Neural cell (in vitro differentiated cells): ENCODE measurements around the gene SLC66A1. TPM values are rescaled to one million over a fixed set of nuclear protein-coding genes. Genes with fewer than 3 reads are reported as not detected.

ENCODE experiments used
- H2AFZ ChIP-seq: fragments of 200-600, 300-800 bp; sonication (generic), shearing (Covaris generic); 2 replicates; pipeline ENCODE4 v1.6.0; 2014; ENCODE audit warnings: low read depth, mild to moderate bottlenecking, antibody characterized with exemption, low read length, moderate library complexity
- H3F3A ChIP-seq: fragments of 200-600 bp; shearing (Covaris generic); 2 replicates; pipeline ENCODE4 v1.6.1; 2016; ENCODE audit warnings: mild to moderate bottlenecking, moderate library complexity, mixed read lengths, antibody characterized with exemption, low read length; ENCODE audit not compliant: insufficient read depth, poor library complexity, severe bottlenecking
- H3K27ac ChIP-seq: fragments of 200-600, 300-800 bp; sonication (generic), shearing (Covaris generic); 2 replicates; pipeline ENCODE4 v1.5.1; 2014; ENCODE audit warnings: mild to moderate bottlenecking, low read length, moderate library complexity
- H3K27me3 ChIP-seq: fragments of 300-800, 200-600 bp; sonication (generic), shearing (Covaris generic); 2 replicates; pipeline ENCODE4 v1.6.0; 2014; ENCODE audit warnings: mild to moderate bottlenecking, low read depth, low read length, moderate library complexity; ENCODE audit not compliant: insufficient read depth
- H3K36me3 ChIP-seq: fragments of 300-800, 200-600 bp; sonication (generic), shearing (Covaris generic); 2 replicates; pipeline ENCODE4 v1.5.1; 2014; ENCODE audit warnings: mild to moderate bottlenecking, antibody characterized with exemption, low read length, moderate library complexity; ENCODE audit not compliant: insufficient read depth
- H3K4me2 ChIP-seq: fragments of 300-800, 200-600 bp; sonication (generic), shearing (Covaris generic); 2 replicates; pipeline ENCODE4 v1.6.0; 2014; ENCODE audit warnings: mild to moderate bottlenecking, low read length
- H3K4me3 ChIP-seq: fragments of 300-800, 200-600 bp; sonication (generic), shearing (Covaris generic); 2 replicates; pipeline ENCODE4 v1.5.1; 2014; ENCODE audit warnings: mild to moderate bottlenecking, low read length, moderate library complexity
- H3K79me2 ChIP-seq: fragments of 200-600 bp; shearing (Covaris generic); replicated peaks from 2 replicates; pipeline ENCODE4 v1.6.0; 2014; ENCODE audit warnings: mild to moderate bottlenecking, low read length, moderate library complexity; ENCODE audit not compliant: insufficient read depth
- H3K9ac ChIP-seq: fragments of 300-800, 200-600 bp; sonication (generic), shearing (Covaris generic); 2 replicates; pipeline ENCODE4 v1.6.1; 2016; ENCODE audit warnings: mild to moderate bottlenecking, low read length, mixed read lengths
- H3K9me2 ChIP-seq: fragments of 200-600 bp; shearing (Covaris generic); 2 replicates; pipeline ENCODE4 v1.6.1; 2016; ENCODE audit warnings: mild to moderate bottlenecking, low read length, mixed read lengths; ENCODE audit not compliant: insufficient read depth
- H3K9me3 ChIP-seq: fragments of 200-600, 300-800 bp; sonication (generic), shearing (Covaris generic); 2 replicates; pipeline ENCODE4 v1.6.1; 2016; ENCODE audit warnings: mild to moderate bottlenecking, mixed run types, low read length, moderate library complexity, mixed read lengths
- H4K20me1 ChIP-seq: fragments of 200-600 bp; shearing (Covaris generic); 2 replicates; pipeline ENCODE4 v1.6.1; 2016; ENCODE audit warnings: mild to moderate bottlenecking, mixed run types; ENCODE audit not compliant: insufficient read depth
- EP300 ChIP-seq: fragments of 450-650 bp; conservative IDR thresholded peaks from 2 replicates; pipeline ENCODE4 v1.6.1; 2014; ENCODE audit warnings: antibody characterized with exemption, mild to moderate bottlenecking, moderate library complexity; ENCODE audit not compliant: poor library complexity, severe bottlenecking
- EZH2 ChIP-seq: fragments of 200-600, 300-800 bp; shearing (Covaris generic), sonication (generic); IDR thresholded peaks from 2 replicates; pipeline ENCODE4 v1.6.1; 2014; ENCODE audit warnings: antibody characterized with exemption, low read length, borderline replicate concordance, mild to moderate bottlenecking; ENCODE audit not compliant: insufficient read depth, poor library complexity, severe bottlenecking
- MXI1 ChIP-seq: fragments of 450-650 bp; conservative IDR thresholded peaks from 2 replicates; pipeline ENCODE4 v1.6.1; 2014; ENCODE audit warnings: antibody characterized with exemption, mild to moderate bottlenecking; ENCODE audit not compliant: poor library complexity, severe bottlenecking
- POLR2AphosphoS5 ChIP-seq: IDR thresholded peaks from 2 replicates; pipeline ENCODE4 v1.6.1; 2012
- RAD21 ChIP-seq: fragments of 450-650 bp; conservative IDR thresholded peaks from 2 replicates; pipeline ENCODE4 v1.6.1; 2014; ENCODE audit warnings: antibody characterized with exemption, mild to moderate bottlenecking, moderate library complexity
- SMC3 ChIP-seq: fragments of 450-650 bp; conservative IDR thresholded peaks from 2 replicates; pipeline ENCODE4 v1.6.1; 2014; ENCODE audit warnings: antibody characterized with exemption, mild to moderate bottlenecking, moderate library complexity; ENCODE audit not compliant: poor library complexity
- TAF1 ChIP-seq: IDR thresholded peaks from 2 replicates; pipeline ENCODE4 v1.6.1; 2012; ENCODE audit warnings: low read depth
- polyA plus RNA-seq: library from polyadenylated mRNA; depleted of rRNA; stranded (reverse); fragments of >200 nt; gene quantifications from 2 replicates; pipeline ENCODE4 v1.2.3, GENCODE V29; 2014
- TF ChIP-seq, protein P1 (sequence below): IDR thresholded peaks from 2 replicates; pipeline ENCODE4 v1.6.1; 2012; ENCODE audit warnings: borderline replicate concordance
- TF ChIP-seq, protein P2 (sequence below): fragments of 450-650 bp; IDR thresholded peaks from 2 replicates; pipeline ENCODE4 v1.5.1; 2014; ENCODE audit warnings: antibody characterized with exemption, mild to moderate bottlenecking, moderate library complexity; ENCODE audit not compliant: poor library complexity, severe bottlenecking

SLC66A1 gene
- polyA plus RNA-seq, 1 donor from 2014 or later: 31.8 TPM

- H3K79me2 ChIP-seq: no peaks in the 10 kb centered on the region
- no peaks in the 10 kb centered on the region for H4K20me1 ChIP-seq
- no peak overlapping the region for H3K27ac ChIP-seq
- H3K27me3 ChIP-seq: no peaks in the 10 kb centered on the region
- H3F3A ChIP-seq: no peaks in the 10 kb centered on the region
- H2AFZ ChIP-seq: no peak overlapping the region
- no peak for TF ChIP-seq MXI1
- TF ChIP-seq, protein P1, sequence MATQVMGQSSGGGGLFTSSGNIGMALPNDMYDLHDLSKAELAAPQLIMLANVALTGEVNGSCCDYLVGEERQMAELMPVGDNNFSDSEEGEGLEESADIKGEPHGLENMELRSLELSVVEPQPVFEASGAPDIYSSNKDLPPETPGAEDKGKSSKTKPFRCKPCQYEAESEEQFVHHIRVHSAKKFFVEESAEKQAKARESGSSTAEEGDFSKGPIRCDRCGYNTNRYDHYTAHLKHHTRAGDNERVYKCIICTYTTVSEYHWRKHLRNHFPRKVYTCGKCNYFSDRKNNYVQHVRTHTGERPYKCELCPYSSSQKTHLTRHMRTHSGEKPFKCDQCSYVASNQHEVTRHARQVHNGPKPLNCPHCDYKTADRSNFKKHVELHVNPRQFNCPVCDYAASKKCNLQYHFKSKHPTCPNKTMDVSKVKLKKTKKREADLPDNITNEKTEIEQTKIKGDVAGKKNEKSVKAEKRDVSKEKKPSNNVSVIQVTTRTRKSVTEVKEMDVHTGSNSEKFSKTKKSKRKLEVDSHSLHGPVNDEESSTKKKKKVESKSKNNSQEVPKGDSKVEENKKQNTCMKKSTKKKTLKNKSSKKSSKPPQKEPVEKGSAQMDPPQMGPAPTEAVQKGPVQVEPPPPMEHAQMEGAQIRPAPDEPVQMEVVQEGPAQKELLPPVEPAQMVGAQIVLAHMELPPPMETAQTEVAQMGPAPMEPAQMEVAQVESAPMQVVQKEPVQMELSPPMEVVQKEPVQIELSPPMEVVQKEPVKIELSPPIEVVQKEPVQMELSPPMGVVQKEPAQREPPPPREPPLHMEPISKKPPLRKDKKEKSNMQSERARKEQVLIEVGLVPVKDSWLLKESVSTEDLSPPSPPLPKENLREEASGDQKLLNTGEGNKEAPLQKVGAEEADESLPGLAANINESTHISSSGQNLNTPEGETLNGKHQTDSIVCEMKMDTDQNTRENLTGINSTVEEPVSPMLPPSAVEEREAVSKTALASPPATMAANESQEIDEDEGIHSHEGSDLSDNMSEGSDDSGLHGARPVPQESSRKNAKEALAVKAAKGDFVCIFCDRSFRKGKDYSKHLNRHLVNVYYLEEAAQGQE: no peak
- no peak for TF ChIP-seq EP300
- no peak for TF ChIP-seq TAF1
- no peaks in the 10 kb centered on the region for H3K9me2 ChIP-seq
- H3K4me2 ChIP-seq: no peak overlapping the region
- H3K4me3 ChIP-seq: no peak overlapping the region
- no peaks in the 10 kb centered on the region for H3K9me3 ChIP-seq
- H3K36me3 ChIP-seq: no peaks in the 10 kb centered on the region
- H3K9ac ChIP-seq: no peak overlapping the region
Measured at GRCh38 chr1:19274636-19275035, 37.5 kb upstream of the SLC66A1 start.

DNA sequence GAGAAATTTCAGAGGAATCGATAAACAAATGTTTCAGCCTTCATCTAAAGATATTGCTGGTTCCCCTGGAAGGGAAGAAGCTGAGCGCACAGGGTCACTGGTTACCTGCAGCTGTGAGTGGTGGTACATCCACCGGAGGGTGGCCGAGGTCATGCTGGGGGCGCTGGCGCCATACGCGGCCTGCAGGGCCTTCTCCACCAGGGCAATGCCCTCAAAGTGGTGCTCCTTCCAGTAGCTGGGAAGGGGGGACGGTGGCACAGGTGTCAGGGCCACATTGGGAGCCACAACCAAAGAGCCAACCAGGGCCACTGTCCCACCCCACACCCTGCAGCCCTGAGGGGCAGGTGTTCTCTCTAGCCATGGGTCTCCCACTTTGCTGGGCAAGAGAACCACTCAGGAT, 28.2 kb upstream of the SLC66A1 start:
- Histone ChIP-seq H3K36me3 (no peaks in the 10 kb centered on the region), H3K4me2 (no peak overlapping the region), H2AFZ (no peak overlapping the region), H3K27me3 (no peaks in the 10 kb centered on the region), H3F3A (no peaks in the 10 kb centered on the region), H3K27ac (no peak overlapping the region), H3K9ac (no peak overlapping the region), H3K9me3 (no peaks in the 10 kb centered on the region), H3K79me2 (no peaks in the 10 kb centered on the region), H4K20me1 (no peaks in the 10 kb centered on the region), H3K9me2 (no peaks in the 10 kb centered on the region), H3K4me3 (no peak overlapping the region)
- TF ChIP-seq, protein P2, sequence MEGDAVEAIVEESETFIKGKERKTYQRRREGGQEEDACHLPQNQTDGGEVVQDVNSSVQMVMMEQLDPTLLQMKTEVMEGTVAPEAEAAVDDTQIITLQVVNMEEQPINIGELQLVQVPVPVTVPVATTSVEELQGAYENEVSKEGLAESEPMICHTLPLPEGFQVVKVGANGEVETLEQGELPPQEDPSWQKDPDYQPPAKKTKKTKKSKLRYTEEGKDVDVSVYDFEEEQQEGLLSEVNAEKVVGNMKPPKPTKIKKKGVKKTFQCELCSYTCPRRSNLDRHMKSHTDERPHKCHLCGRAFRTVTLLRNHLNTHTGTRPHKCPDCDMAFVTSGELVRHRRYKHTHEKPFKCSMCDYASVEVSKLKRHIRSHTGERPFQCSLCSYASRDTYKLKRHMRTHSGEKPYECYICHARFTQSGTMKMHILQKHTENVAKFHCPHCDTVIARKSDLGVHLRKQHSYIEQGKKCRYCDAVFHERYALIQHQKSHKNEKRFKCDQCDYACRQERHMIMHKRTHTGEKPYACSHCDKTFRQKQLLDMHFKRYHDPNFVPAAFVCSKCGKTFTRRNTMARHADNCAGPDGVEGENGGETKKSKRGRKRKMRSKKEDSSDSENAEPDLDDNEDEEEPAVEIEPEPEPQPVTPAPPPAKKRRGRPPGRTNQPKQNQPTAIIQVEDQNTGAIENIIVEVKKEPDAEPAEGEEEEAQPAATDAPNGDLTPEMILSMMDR: no peak
- no peak for TF ChIP-seq EP300
- TF ChIP-seq, protein P1: no peak
- TF ChIP-seq RAD21: no peak
- no peak for TF ChIP-seq SMC3
- TF ChIP-seq EZH2: no peak
- no peak for TF ChIP-seq MXI1
- TF ChIP-seq TAF1: no peak
- TF ChIP-seq POLR2AphosphoS5: no peak
